ENCODE measurements around the gene MIOX.

MIOX gene

GRCh38 chr22:50439871-50440331 is 46.8 kb upstream of the MIOX start:
- Histone ChIP-seq H4K20me1 (ENCODE audit: insufficient read depth) (no peaks in the 10 kb centered on the region), H3K9ac (no peak overlapping the region), H2AFZ (ENCODE audit: low read depth) (no peak overlapping the region), H3K27ac (no peak overlapping the region), H3K79me2 (ENCODE audit: insufficient read depth, low read depth) (no peaks in the 10 kb centered on the region), H3K36me3 (ENCODE audit: insufficient read depth) (no peaks in the 10 kb centered on the region), H3K4me3 (IDR thresholded peaks at IDR 0.05; ENCODE audit: insufficient read depth, low read depth, low read length) (no peak overlapping the region), H3K4me2 (no peak overlapping the region), H3K27me3 (ENCODE audit: insufficient read depth, low read depth) (no peaks in the 10 kb centered on the region), H3K4me1 (ENCODE audit: low read depth, poor library complexity, severe bottlenecking) (no peaks in the 10 kb centered on the region)
- no peak for TF ChIP-seq CTCF (conservative IDR thresholded peaks at IDR 0.05; ENCODE audit: low read depth, low read length)

- no peak overlapping the region for H2AFZ ChIP-seq (ENCODE audit: low read depth)
- no peak overlapping the region for H3K27ac ChIP-seq
- TF ChIP-seq CTCF (conservative IDR thresholded peaks at IDR 0.05; ENCODE audit: low read depth, low read length), result no peak
- no peak overlapping the region for H3K4me3 ChIP-seq (IDR thresholded peaks at IDR 0.05; ENCODE audit: insufficient read depth, low read depth, low read length)
- H3K79me2 ChIP-seq (ENCODE audit: insufficient read depth, low read depth), result no peaks in the 10 kb centered on the region
- H3K4me2 ChIP-seq, result no peak overlapping the region
- H3K9ac ChIP-seq, result no peak overlapping the region
- H3K36me3 ChIP-seq (ENCODE audit: insufficient read depth), result no peaks in the 10 kb centered on the region
- no peaks in the 10 kb centered on the region for H3K4me1 ChIP-seq (ENCODE audit: low read depth, poor library complexity, severe bottlenecking)
- no peaks in the 10 kb centered on the region for H3K27me3 ChIP-seq (ENCODE audit: insufficient read depth, low read depth)
- no peaks in the 10 kb centered on the region for H4K20me1 ChIP-seq (ENCODE audit: insufficient read depth)
Observed at GRCh38 chr22:50440544-50441249, 46.0 kb upstream of the MIOX start.

GRCh38 chr22:50441428-50441993 is 45.1 kb upstream of the MIOX start:
- H3K27me3 ChIP-seq (ENCODE audit: insufficient read depth, low read depth), result no peaks in the 10 kb centered on the region
- H3K27ac ChIP-seq, result no peak overlapping the region
- no peak overlapping the region for H3K4me3 ChIP-seq (IDR thresholded peaks at IDR 0.05; ENCODE audit: insufficient read depth, low read depth, low read length)
- H3K79me2 ChIP-seq (ENCODE audit: insufficient read depth, low read depth), result no peaks in the 10 kb centered on the region
- no peak overlapping the region for H3K4me2 ChIP-seq
- no peaks in the 10 kb centered on the region for H3K36me3 ChIP-seq (ENCODE audit: insufficient read depth)
- H4K20me1 ChIP-seq (ENCODE audit: insufficient read depth), result no peaks in the 10 kb centered on the region
- H2AFZ ChIP-seq (ENCODE audit: low read depth), result no peak overlapping the region
- no peak for TF ChIP-seq CTCF (conservative IDR thresholded peaks at IDR 0.05; ENCODE audit: low read depth, low read length)
- H3K4me1 ChIP-seq (ENCODE audit: low read depth, poor library complexity, severe bottlenecking), result no peaks in the 10 kb centered on the region
- H3K9ac ChIP-seq, result no peak overlapping the region

- Histone ChIP-seq H3K9ac (no peak overlapping the region), H3K4me1 (ENCODE audit: low read depth, poor library complexity, severe bottlenecking) (no peaks in the 10 kb centered on the region), H3K79me2 (ENCODE audit: insufficient read depth, low read depth) (no peaks in the 10 kb centered on the region), H3K27ac (no peak overlapping the region), H4K20me1 (ENCODE audit: insufficient read depth) (no peaks in the 10 kb centered on the region), H3K27me3 (ENCODE audit: insufficient read depth, low read depth) (no peaks in the 10 kb centered on the region), H2AFZ (ENCODE audit: low read depth) (no peak overlapping the region), H3K4me3 (IDR thresholded peaks at IDR 0.05; ENCODE audit: insufficient read depth, low read depth, low read length) (no peak overlapping the region), H3K4me2 (no peak overlapping the region), H3K36me3 (ENCODE audit: insufficient read depth) (no peaks in the 10 kb centered on the region)
- TF ChIP-seq CTCF (conservative IDR thresholded peaks at IDR 0.05; ENCODE audit: low read depth, low read length), result no peak
Observed at GRCh38 chr22:50443197-50443596, 43.5 kb upstream of the MIOX start.
